GM12892 (cell line): Measurements from ENCODE around the gene UBALD2.

Experiments used
- DNase-seq: peaks from one replicate; pipeline ENCODE4 v3.0.0; 2011; ENCODE audit not compliant: insufficient read length
- FAIRE-seq: peaks from 2 replicates; lab custom pipeline; 2011; peaks lifted over from hg19 to GRCh38; lab: Jason Lieb, UNC
- POLR2A ChIP-seq: IDR thresholded peaks from 2 replicates; pipeline ENCODE4 v1.6.1; 2011; ENCODE audit warnings: low read depth, low read length, control low read depth
- POLR2AphosphoS5 ChIP-seq: IDR thresholded peaks from 2 replicates; pipeline ENCODE4 v1.6.1; 2011; ENCODE audit warnings: low read depth, low read length, control low read depth
- TAF1 ChIP-seq: IDR thresholded peaks from 2 replicates; pipeline ENCODE4 v1.6.1; 2011; ENCODE audit warnings: low read depth, mild to moderate bottlenecking, control low read depth, low read length, borderline replicate concordance

UBALD2 gene

DNA sequence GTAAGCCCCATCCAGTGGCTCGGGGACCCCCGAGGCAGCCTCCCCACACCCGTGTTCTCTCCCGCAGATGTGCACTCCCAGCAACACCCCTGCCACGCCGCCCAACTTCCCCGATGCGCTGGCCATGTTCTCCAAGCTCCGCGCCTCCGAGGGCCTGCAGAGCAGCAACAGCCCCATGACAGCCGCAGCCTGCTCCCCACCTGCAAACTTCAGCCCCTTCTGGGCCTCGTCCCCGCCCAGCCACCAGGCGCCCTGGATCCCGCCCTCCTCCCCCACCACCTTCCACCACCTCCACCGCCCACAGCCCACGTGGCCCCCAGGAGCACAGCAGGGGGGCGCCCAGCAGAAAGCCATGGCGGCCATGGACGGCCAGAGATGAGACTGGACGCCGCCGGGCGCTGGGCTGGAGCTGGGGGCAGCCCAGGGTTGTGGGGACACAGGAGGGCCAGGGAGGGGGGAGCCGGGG lies 5.0 kb downstream of the UBALD2 start:
- DNase-seq (no peak), FAIRE-seq (peak; percentile 14)
- TF ChIP-seq POLR2A, result no peak
- no peak for TF ChIP-seq POLR2AphosphoS5
- no peak for TF ChIP-seq TAF1

DNA sequence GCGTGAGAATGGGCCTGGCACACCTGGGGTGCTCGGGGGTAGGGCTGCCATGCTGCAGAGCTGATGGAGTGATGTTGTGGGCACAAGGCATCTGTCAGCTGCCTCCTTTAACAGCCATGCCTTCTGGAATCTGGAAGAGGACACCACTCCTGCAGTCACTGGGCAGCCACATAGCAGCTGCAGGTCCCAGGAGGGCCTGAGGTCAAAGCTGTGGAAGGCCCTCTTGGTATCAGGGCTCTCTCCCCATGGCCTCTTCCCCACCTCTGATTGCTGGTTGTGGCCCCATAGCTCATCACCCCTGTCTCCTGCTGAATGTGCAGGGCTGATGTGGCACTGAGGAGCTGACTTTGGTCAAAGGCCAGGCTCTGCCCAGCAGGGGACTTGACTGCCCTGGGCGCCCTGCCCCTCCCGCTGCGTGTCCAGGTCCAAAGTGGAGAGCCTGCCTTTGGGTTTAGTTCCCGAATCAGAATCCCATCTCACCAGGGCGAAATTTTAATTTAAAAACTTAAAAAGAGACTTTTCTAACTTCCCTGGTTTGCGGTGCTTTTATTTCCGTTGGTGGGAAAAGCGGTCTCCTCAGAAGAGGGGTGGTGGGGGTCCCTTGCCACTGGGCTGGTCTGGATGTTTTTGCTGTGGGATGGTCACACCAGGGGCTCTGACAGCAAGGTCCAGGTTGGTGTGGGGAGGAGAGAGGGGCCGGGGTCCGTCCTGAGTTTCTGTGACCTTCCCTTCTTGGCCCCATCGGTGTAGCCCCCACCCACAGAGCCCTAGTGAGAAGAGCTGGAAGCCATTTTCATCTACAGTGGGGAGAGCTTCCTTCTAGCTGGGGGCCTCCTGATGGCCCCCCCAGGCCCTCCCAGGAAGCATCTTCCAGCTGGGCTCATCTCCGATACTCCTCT lies 5.9 kb downstream of the UBALD2 start:
- DNase-seq (peak; percentile 32), FAIRE-seq (peak; percentile 82)
- TF ChIP-seq POLR2A, result peak; percentile 81
- no peak for TF ChIP-seq TAF1
- TF ChIP-seq POLR2AphosphoS5, result peak; percentile 93

DNA sequence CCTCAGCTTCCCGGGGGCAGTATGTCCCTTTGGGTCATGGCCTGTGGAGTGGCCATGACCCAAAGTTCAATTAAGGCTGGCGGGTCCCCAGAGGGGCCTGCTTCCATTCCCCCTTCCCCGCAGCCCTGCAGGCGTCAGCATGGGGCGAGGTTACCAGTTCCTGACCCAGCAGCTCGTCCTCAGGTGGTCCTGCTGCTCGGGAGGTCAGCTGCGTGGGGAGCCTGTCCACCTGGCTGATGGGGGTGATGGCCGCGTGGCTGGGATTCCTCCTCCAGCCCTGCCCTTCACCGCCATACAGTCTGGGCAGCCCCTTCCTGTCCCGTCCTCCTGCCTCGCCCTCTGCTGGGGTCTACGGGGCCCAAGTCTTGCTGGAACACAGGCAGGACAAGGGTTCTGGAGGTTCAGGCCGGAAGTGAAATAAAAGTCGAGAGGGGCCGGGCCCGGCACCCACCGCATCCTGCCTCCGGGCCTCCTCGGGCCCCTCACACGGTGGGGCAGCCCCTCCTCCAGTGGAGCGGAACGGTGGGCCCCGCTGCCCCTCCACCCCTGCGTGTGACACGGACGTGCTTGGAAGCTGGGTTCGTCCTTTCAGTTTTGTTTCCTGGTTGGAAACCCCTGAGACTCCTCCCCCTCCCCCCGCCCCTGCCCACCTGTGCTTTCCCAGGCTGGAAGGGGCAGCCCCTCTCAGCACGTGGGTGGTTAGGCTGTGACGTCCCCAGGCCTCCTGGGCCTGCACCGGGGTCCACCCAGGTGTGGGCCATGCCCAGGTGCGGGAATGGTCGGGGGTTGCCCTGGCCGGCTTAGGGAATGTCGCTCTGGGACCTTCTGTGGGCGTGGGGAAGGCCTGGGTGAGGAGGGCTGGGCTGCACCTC lies 6.8 kb downstream of the UBALD2 start:
- TF ChIP-seq POLR2A (peak; percentile 91), TAF1 (peak; percentile 85), POLR2AphosphoS5 (peak; percentile 92)
- peak; percentile 99 for FAIRE-seq

DNA sequence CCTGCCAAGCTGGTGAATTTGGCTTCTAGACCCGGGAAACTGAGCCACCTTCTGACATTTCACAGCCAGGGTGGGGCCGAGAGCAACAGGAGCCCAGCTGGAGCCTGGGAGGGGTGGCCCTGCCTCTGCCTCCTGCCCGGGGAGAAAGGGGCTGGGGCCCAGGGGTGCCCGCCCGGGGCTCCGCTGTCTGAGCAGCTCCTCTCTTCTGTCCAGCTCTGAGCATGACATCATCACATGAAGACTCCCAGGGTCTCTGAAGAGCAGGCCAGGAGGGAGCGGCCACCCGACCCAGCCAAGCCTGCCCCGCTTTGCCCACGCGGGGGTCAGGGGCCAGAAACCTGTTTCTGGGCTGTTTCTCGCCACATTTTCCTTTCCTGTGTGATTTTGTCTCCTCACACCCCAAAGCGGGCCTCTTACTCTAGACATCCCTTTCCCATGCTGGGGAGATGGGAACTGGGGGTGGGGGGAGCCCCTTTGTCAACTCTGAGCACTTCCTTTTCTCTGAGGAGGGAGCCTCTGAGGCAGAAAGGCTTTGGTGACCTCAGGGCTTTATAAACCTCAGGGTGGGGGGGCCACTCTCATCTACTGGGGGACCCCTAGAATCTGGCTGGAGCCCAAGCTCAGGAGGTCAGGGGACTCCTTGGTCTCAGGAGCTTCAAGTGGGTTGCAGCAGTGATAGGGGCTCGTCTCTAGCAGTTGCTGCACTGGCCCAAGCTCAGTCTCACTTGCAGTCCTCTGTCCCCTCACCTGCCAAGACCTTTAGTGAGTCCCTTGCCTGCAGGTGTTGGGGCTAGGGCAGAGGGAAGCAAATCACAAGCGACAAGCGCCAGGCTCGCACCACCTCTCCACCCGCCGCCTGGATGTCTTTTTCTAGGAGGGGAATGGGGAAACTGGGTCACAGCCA lies 7.6 kb downstream of the UBALD2 start:
- peak; percentile 36 for DNase-seq
- FAIRE-seq, result peak; percentile 33
- TF ChIP-seq POLR2A (0 out of 2 replicates have a peak, but pooled peaks have one; percentile 6), POLR2AphosphoS5 (0 out of 2 replicates have a peak, but pooled peaks have one; percentile 27), TAF1 (no peak)

More for the DNA sequence above, 6.8 kb downstream of the UBALD2 start:
- DNase-seq, result peak; percentile 86

DNA sequence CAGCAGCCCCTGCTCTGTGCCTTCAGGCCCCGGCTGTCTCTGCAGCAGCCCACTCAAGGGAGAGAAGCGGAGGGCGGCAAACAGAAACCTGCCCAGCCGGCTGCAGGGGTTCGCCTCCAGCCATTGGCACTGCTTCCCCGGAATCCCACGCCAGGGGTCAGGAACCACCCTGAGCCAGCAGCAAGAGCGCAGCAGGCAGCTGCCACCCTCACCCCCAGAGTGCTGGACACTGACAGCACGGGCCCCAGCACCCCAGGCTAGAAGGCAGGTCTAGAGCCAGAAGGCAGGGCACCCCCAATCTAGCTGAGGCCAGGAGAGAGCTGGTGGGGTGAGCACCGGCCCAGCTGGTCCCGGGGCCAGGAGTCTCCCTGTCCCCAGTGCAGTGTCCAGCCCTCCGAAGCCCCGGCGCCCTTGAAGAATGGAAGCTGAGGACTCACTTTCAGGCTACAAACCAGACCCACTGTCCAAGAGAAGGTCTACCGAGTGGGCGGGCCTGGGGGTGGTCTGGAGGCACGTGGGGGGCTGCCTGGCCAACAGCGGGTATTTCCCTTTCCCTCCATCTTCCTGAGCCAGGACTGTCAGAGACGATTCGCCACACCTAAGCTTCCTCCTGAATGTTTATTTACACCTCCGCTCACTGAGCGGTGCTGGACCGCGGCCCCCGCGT lies 8.4 kb downstream of the UBALD2 start:
- TF ChIP-seq TAF1, result no peak
- TF ChIP-seq POLR2A, result no peak; the same call in 1 of the 2 replicates
- no peak for TF ChIP-seq POLR2AphosphoS5
- DNase-seq (peak; percentile 14), FAIRE-seq (peak; percentile 44)

DNA sequence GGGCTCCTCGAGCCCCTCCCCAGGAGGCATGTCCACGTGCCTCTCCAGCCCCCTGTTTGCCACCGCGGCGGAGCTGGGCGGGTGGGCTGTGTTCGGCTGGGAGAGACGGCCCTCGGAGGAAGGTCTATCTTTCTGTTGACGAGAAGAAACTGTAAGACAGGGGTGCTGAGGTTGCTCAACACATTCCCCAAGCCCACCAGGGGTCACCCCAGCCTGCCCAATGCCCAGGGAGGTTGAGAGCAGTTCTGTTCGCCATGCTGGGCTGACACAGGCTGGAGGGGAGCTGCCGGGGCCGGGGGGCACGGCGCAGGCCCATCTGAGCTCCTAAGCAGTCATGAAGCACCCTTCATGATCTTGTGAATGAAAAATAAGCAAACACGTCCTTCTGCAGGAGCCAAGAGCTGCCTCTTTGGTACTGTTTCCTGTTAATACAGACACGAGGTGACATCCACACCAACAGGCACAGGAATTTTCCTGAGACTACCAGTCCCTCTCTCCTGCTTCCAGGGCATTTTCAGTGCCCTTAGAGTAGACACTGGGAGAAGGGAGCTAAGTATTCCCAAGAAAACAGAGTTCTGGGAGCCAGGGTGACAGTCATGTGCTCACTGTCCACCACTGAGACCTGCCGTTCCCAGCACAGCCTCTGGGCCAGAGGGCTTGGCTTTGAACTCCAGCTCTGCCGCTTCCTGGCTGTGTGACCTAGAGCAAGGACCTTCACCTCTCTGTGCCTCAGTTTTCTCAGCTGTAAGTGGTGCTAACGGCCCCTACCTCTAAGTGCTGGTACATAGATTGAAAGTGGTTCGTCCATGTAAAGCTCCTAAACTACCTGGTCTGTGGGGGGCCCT lies 9.2 kb downstream of the UBALD2 start:
- FAIRE-seq (peak; percentile 76), DNase-seq (no peak)
- TF ChIP-seq TAF1, result no peak
- 0 out of 2 replicates have a peak, but pooled peaks have one; percentile 17 for TF ChIP-seq POLR2AphosphoS5

DNA sequence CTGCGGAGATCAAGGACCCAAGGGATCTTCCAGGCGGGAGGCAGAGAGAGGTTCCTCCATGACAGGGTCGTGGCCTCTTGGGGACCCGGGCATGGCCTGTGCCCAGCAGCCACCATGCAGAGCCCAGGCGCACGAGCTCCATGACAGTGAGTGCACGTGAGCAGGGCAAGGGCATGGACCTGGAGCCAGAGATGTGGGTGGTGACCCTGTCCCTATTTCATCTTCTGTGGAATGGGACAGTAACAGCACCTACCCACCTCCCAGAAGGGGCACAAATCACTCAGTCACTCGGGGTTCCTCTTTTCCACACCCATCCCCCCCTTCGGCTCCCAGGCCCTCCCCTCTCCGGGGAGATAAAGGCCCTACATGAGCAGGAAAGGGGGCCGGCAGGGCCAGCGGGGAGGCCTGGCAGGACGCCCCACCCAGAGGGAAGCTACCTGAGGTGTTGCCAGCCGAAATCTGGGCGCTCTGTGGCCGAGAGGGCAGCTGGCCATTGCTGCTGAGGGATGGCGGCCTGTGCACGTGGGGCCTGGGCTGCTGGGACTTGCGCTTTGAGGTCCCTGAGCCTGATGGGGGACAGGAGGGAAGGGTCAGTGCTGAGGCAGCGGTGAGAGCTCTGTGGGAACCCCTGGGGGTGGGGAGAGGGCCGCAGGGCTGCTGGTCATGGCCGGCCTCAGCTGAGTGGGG lies 10.4 kb downstream of the UBALD2 start:
- FAIRE-seq (peak; percentile 67), DNase-seq (no peak)
- TF ChIP-seq POLR2AphosphoS5 (no peak), POLR2A (no peak), TAF1 (no peak)

DNA sequence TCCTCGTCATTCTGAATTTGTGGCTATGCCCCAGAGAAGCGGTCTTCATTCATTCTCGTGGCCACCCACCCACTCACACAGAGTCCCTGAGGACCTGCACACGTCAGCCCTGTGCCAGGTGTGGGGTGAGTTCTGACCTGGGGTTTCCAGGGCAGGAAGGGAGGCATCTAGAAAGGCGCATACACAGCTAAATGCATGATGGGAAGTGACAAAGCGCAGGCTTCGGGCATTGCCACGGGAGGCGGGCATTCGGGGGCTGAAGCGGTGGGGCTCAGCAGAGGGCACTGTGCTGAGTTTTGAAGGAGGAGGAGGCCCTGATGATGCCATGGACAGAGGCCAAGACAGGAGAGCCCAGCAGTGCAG lies 10.9 kb downstream of the UBALD2 start:
- DNase-seq, result no peak
- FAIRE-seq, result no peak
- TF ChIP-seq POLR2AphosphoS5, result no peak
- no peak for TF ChIP-seq TAF1
- TF ChIP-seq POLR2A, result no peak

DNA sequence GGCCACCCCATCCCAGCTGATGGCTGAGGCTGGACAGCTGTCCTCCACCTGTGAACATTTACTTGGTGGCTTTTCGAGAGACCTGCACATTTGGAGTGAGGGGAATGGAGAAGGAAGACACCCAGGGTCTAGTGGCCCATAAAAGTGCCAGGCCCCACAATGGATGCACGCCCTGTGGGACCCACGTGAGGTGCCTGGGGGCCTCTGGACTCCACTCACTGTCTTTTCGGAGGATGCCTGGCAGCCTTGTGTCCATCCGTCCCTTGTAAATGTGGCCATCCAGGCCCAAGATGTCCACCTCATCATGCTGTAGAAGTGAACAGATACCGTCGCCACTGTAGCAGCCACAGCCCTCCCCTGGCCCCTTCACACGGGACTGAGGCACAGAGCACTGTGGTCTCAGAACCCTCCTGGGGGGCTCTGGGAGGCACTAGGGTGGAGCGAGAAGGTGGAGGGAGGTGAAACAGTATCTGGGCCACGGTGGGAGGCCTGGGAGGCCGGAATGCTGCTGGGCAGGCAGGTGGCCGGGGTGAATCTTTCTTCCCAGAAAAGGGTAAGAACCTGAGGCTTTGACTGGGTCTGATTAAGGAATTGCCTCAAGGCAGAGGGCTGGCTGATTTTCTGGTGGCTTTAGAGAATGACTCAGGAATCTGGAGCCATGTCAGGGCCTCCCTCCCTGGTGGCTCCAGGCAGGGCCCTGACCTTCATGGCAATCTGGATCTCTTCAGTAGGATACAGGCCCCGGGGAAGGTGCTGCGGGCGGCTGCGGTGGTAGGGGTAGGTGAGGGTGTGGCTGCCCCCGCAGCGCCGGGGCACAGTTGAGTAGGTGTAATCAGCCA lies 11.5 kb downstream of the UBALD2 start:
- FAIRE-seq (peak; percentile 24), DNase-seq (no peak)
- TF ChIP-seq POLR2AphosphoS5, result no peak
- no peak for TF ChIP-seq TAF1
- no peak for TF ChIP-seq POLR2A
